ENCODE results near the gene PRKAR2A. TPM values are rescaled to one million over a fixed set of nuclear protein-coding genes. Genes with fewer than 3 reads are reported as not detected.

The PRKAR2A gene
- total and polyA plus RNA-seq, 4 donors: 12.1 to 28.5 (median 13.9) TPM

GRCh38 chr3:48891606-48892005, 43.9 kb upstream of the PRKAR2A start:
- peaks cover 6 to 26% (median 16%) of the 10 kb centered on the region in 4 donors for H3K36me3 ChIP-seq (ENCODE audit: control insufficient read depth in 4 of 4, insufficient read depth in 3 of 4, low read depth in 1 of 4, low read length in 3 of 4)
- H3K4me3 ChIP-seq (ENCODE audit: low read depth in 1 of 3, low read length in 3 of 3): no peak overlapping the region
- H3K9ac ChIP-seq (ENCODE audit: low read depth in 1 of 2, low read length in 2 of 2): no peak overlapping the region
- TF ChIP-seq HNF4A (conservative IDR thresholded peaks at IDR 0.05) (no peak), HNF4G (IDR thresholded peaks at IDR 0.05) (no peak), JUND (IDR thresholded peaks at IDR 0.05) (no peak), ZBTB33 (IDR thresholded peaks at IDR 0.05) (no peak)
- peaks cover under 1 to 19% (median 9%) of the 10 kb centered on the region in 4 donors for H3K4me1 ChIP-seq (ENCODE audit: control insufficient read depth in 4 of 4, insufficient read depth in 4 of 4, low read length in 3 of 4)
- H3K27ac ChIP-seq (ENCODE audit: low read depth in 1 of 2, low read length in 2 of 2): no peak overlapping the region
- no peaks in the 10 kb centered on the region for H3K9me3 ChIP-seq (ENCODE audit: control insufficient read depth in 4 of 4, low read length in 3 of 4)
- no peak for DNase-seq (ENCODE audit: low spot score)
- no peaks in the 10 kb centered on the region for H3K27me3 ChIP-seq (ENCODE audit: control insufficient read depth in 4 of 4, insufficient read depth in 4 of 4, low read length in 3 of 4)
- 95% methylated on average over 8 of the region's 8 CpGs for WGBS

- H3K4me3 ChIP-seq (ENCODE audit: low read depth in 1 of 3, low read length in 3 of 3): no peak overlapping the region
- no peaks in the 10 kb centered on the region for H3K9me3 ChIP-seq (ENCODE audit: control insufficient read depth in 4 of 4, low read length in 3 of 4)
- peaks cover 7 to 18% (median 17%) of the 10 kb centered on the region in 4 donors for H3K36me3 ChIP-seq (ENCODE audit: control insufficient read depth in 4 of 4, insufficient read depth in 3 of 4, low read depth in 1 of 4, low read length in 3 of 4)
- no peak for DNase-seq (ENCODE audit: low spot score)
- H3K4me1 ChIP-seq (ENCODE audit: control insufficient read depth in 4 of 4, insufficient read depth in 4 of 4, low read length in 3 of 4): peaks cover 8 to 27% (median 18%) of the 10 kb centered on the region in 4 donors
- TF ChIP-seq NR2F2 (IDR thresholded peaks at IDR 0.05) (no peak), FOXA2 (IDR thresholded peaks at IDR 0.05) (no peak), RXRA (IDR thresholded peaks at IDR 0.05) (no peak), EGR1 (IDR thresholded peaks at IDR 0.05; ENCODE audit: low read depth in 2 of 2) (no peak), HNF4A (conservative IDR thresholded peaks at IDR 0.05) (no peak), MAX (IDR thresholded peaks at IDR 0.05) (no peak), HNF4G (IDR thresholded peaks at IDR 0.05) (no peak), TAF1 (conservative IDR thresholded peaks at IDR 0.05) (no peak), YY1 (IDR thresholded peaks at IDR 0.05) (no peak), SP1 (IDR thresholded peaks at IDR 0.05) (no peak), ATF3 (IDR thresholded peaks at IDR 0.05) (no peak), REST (IDR thresholded peaks at IDR 0.05) (no peak), RAD21 (IDR thresholded peaks at IDR 0.05) (no peak), GABPA (IDR thresholded peaks at IDR 0.05 in 1 of 2, conservative IDR thresholded peaks at IDR 0.05 in 1 of 2) (no peak), ZBTB33 (IDR thresholded peaks at IDR 0.05) (no peak)
- H3K9ac ChIP-seq (ENCODE audit: low read depth in 1 of 2, low read length in 2 of 2): no peak overlapping the region
- H3K27me3 ChIP-seq (ENCODE audit: control insufficient read depth in 4 of 4, insufficient read depth in 4 of 4, low read length in 3 of 4): no peaks in the 10 kb centered on the region
- H3K27ac ChIP-seq (ENCODE audit: low read depth in 1 of 2, low read length in 2 of 2): no peak overlapping the region
Measured at GRCh38 chr3:48885753-48886152, 38.1 kb upstream of the PRKAR2A start.

All from liver (tissue), 9 donors.